SH-SY5Y (cell line): Measurements from ENCODE around the gene CAVIN1.

Source experiments
- GATA2 ChIP-seq: IDR thresholded peaks from 2 replicates; pipeline ENCODE4 v1.6.1; 2011; ENCODE audit warnings: mild to moderate bottlenecking, low read depth, low read length
- GATA3 ChIP-seq: IDR thresholded peaks from 2 replicates; pipeline ENCODE4 v1.6.1; 2011; ENCODE audit warnings: low read depth, mild to moderate bottlenecking, low read length, moderate library complexity

GRCh38 chr17:42361781-42362186, 61.3 kb downstream of the CAVIN1 start:
- TF ChIP-seq GATA3 (no peak), GATA2 (no peak)
